HepG2 (cell line): Measurements from ENCODE around the gene TP53TG5. TPM values are rescaled to one million over a fixed set of nuclear protein-coding genes. Genes with fewer than 3 reads are reported as not detected.

Experiments used
- HHEX ChIP-seq: IDR thresholded peaks from 2 replicates; pipeline ENCODE4 v1.6.1; 2016; ENCODE audit warnings: control low read depth
- KDM4B ChIP-seq: sonication (generic); formaldehyde crosslinking; IDR thresholded peaks from 2 replicates; pipeline ENCODE4 v1.4.0; 2020; ENCODE audit warnings: missing genetic modification reagents
- ONECUT2 ChIP-seq: sonication (generic); formaldehyde crosslinking; IDR thresholded peaks from 2 replicates; pipeline ENCODE4 v1.4.0; 2020; ENCODE audit warnings: missing genetic modification reagents
- RFX1 ChIP-seq: fragments of 450-650 bp; IDR thresholded peaks from 2 replicates; pipeline ENCODE4 v1.6.1; 2017
- SAP130 ChIP-seq: IDR thresholded peaks from 2 replicates; pipeline ENCODE4 v1.6.1; 2016; ENCODE audit warnings: low read depth
- SSRP1 ChIP-seq: IDR thresholded peaks from 2 replicates; pipeline ENCODE4 v1.6.1; 2016; ENCODE audit warnings: control low read depth
- ZBTB8A ChIP-seq: sonication (generic); formaldehyde crosslinking; IDR thresholded peaks from 2 replicates; pipeline ENCODE4 v1.4.0; 2020; ENCODE audit warnings: mild to moderate bottlenecking, low read depth, missing genetic modification reagents, borderline replicate concordance
- ZFX ChIP-seq: sonication (generic); formaldehyde crosslinking; IDR thresholded peaks from 2 replicates; pipeline ENCODE4 v1.4.0; 2020; ENCODE audit warnings: mild to moderate bottlenecking, low read depth, missing genetic modification reagents, moderate library complexity
- ZNF256 ChIP-seq: sonication (generic); formaldehyde crosslinking; conservative IDR thresholded peaks from 2 replicates; pipeline ENCODE4 v1.4.0; 2020; ENCODE audit warnings: missing genetic modification reagents
- ZNF619 ChIP-seq: sonication (generic); formaldehyde crosslinking; IDR thresholded peaks from 2 replicates; pipeline ENCODE4 v1.4.0; 2020; ENCODE audit warnings: mild to moderate bottlenecking, missing genetic modification reagents
- polyA plus RNA-seq, 8 experiments: library from polyadenylated mRNA; depleted of rRNA in 3 of 8; stranded (reverse) in 7 of 8; unstranded in 1 of 8; fragments of >200 nt; fragmentation: Illumina TruSeq in 4 of 8; extraction: Trizol in 4 of 8; gene quantifications; 2 replicates each; pipeline versions ENCODE4 v1.2.1 to v1.2.3, GENCODE V29; 2011 to 2016; ENCODE audit warnings: low read depth in 4 of 8, missing spikeins in 1 of 8, mixed read lengths in 1 of 8; ENCODE audit not compliant: insufficient read depth in 1 of 8
- total RNA-seq, 5 experiments: library from RNA; depleted of rRNA; stranded (reverse); fragments of >200 nt; fragmentation: Illumina TruSeq; extraction: Trizol; gene quantifications; 2 replicates each; pipeline ENCODE4 v1.2.3, GENCODE V29; 2016; ENCODE audit warnings: low read depth in 1 of 5
- TF ChIP-seq, protein P1 (sequence below): sonication (generic); formaldehyde crosslinking; IDR thresholded peaks from 2 replicates; pipeline ENCODE4 v1.4.0; 2020; ENCODE audit warnings: low read depth, missing genetic modification reagents
- TF ChIP-seq, protein P2 (sequence below): sonication (generic); formaldehyde crosslinking; IDR thresholded peaks from 2 replicates; pipeline ENCODE4 v1.8.1; 2022; ENCODE audit warnings: low read depth, mild to moderate bottlenecking, missing genetic modification reagents
- TF ChIP-seq, protein P3 (sequence below): sonication (generic); formaldehyde crosslinking; IDR thresholded peaks from 2 replicates; pipeline ENCODE4 v1.5.0; 2020; ENCODE audit warnings: missing genetic modification reagents
- TF ChIP-seq, protein P4 (sequence below): sonication (generic); formaldehyde crosslinking; IDR thresholded peaks from 2 replicates; pipeline ENCODE4 v1.4.0; 2020; ENCODE audit warnings: missing genetic modification reagents
- TF ChIP-seq, protein P5 (sequence below): IDR thresholded peaks from 2 replicates; pipeline ENCODE4 v1.6.1; 2018; ENCODE audit warnings: missing genetic modification reagents, mild to moderate bottlenecking, missing compliant biosample characterization
- TF ChIP-seq, protein P6 (sequence below): sonication (generic); formaldehyde crosslinking; IDR thresholded peaks from 2 replicates; pipeline ENCODE4 v1.8.0; 2022; ENCODE audit warnings: mild to moderate bottlenecking, missing genetic modification reagents, moderate library complexity
- TF ChIP-seq, protein P7 (sequence below): sonication (generic); formaldehyde crosslinking; IDR thresholded peaks from 2 replicates; pipeline ENCODE4 v1.4.0; 2020; ENCODE audit warnings: mild to moderate bottlenecking, missing genetic modification reagents

The TP53TG5 gene
- total and polyA plus RNA-seq, 2 of the 13 experiments (the other 11 are each of a cell fraction or from before 2014, with no cell fraction given), result 0.11 TPM; not detected in 1

DNA sequence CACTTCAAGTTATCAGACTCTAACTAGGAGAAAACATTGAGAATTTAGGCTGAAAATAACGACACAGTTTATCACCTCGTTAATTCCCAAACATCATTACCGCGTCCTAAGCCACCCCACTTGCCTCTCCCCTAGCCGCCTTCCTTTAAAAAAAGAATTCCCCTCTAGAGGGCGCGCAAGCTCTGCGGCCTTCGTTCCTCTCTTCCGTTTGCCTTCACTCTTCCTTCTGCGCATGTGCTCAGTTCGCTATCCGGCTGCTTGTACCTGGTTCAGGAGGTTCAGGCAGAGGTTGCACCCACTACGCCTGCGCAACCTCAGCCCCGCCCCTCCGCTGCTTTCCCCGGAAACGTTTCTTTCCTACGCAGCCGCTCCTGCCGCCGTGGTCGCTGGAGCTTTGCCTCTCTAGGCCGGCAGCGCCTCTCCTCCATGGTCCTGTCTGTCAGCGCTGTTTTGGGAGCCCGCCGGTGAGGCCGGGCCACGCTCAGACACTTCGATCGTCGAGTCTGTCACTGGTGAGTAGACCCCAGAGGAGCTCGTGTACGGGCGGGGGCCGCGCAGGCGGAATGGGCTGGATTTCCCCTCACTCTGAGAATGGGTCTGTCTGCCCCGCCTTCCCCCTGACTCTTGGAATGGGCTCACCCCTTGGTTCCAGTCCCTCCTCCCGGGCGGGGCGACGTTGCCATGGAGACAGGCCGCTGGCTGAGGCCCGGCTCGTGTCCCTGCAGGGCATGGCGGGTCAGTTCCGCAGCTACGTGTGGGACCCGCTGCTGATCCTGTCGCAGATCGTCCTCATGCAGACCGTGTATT lies 15.1 kb downstream of the TP53TG5 start, which contains the start of gene SYS1 (continued):
- TF ChIP-seq, protein P1, sequence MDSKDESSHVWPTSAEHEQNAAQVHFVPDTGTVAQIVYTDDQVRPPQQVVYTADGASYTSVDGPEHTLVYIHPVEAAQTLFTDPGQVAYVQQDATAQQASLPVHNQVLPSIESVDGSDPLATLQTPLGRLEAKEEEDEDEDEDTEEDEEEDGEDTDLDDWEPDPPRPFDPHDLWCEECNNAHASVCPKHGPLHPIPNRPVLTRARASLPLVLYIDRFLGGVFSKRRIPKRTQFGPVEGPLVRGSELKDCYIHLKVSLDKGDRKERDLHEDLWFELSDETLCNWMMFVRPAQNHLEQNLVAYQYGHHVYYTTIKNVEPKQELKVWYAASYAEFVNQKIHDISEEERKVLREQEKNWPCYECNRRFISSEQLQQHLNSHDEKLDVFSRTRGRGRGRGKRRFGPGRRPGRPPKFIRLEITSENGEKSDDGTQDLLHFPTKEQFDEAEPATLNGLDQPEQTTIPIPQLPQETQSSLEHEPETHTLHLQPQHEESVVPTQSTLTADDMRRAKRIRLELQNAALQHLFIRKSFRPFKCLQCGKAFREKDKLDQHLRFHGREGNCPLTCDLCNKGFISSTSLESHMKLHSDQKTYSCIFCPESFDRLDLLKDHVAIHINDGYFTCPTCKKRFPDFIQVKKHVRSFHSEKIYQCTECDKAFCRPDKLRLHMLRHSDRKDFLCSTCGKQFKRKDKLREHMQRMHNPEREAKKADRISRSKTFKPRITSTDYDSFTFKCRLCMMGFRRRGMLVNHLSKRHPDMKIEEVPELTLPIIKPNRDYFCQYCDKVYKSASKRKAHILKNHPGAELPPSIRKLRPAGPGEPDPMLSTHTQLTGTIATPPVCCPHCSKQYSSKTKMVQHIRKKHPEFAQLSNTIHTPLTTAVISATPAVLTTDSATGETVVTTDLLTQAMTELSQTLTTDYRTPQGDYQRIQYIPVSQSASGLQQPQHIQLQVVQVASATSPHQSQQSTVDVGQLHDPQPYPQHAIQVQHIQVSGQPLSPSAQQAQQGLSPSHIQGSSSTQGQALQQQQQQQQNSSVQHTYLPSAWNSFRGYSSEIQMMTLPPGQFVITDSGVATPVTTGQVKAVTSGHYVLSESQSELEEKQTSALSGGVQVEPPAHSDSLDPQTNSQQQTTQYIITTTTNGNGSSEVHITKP (CRISPR knock-in tag), result peak; percentile 100
- TF ChIP-seq KDM4B, result 0 out of 2 replicates have a peak, but pooled peaks have one; percentile 95
- peak; percentile 97 for TF ChIP-seq RFX1
- TF ChIP-seq ZBTB8A (CRISPR knock-in tag), result peak; percentile 52; the same call in 1 of the 2 replicates
- 0 out of 2 replicates have a peak, but pooled peaks have one; percentile 41 for TF ChIP-seq HHEX (CRISPR knock-in tag)
- TF ChIP-seq SAP130 (CRISPR knock-in tag), result peak; percentile 100
- TF ChIP-seq ZFX (CRISPR knock-in tag), result peak; percentile 95
- peak; percentile 96 for TF ChIP-seq ZNF619 (CRISPR knock-in tag)
- peak; percentile 72; the same call in 1 of the 2 replicates for TF ChIP-seq SSRP1 (CRISPR knock-in tag)
- 0 out of 2 replicates have a peak, but pooled peaks have one; percentile 49 for TF ChIP-seq ZNF256 (CRISPR knock-in tag)
- TF ChIP-seq, protein P2, sequence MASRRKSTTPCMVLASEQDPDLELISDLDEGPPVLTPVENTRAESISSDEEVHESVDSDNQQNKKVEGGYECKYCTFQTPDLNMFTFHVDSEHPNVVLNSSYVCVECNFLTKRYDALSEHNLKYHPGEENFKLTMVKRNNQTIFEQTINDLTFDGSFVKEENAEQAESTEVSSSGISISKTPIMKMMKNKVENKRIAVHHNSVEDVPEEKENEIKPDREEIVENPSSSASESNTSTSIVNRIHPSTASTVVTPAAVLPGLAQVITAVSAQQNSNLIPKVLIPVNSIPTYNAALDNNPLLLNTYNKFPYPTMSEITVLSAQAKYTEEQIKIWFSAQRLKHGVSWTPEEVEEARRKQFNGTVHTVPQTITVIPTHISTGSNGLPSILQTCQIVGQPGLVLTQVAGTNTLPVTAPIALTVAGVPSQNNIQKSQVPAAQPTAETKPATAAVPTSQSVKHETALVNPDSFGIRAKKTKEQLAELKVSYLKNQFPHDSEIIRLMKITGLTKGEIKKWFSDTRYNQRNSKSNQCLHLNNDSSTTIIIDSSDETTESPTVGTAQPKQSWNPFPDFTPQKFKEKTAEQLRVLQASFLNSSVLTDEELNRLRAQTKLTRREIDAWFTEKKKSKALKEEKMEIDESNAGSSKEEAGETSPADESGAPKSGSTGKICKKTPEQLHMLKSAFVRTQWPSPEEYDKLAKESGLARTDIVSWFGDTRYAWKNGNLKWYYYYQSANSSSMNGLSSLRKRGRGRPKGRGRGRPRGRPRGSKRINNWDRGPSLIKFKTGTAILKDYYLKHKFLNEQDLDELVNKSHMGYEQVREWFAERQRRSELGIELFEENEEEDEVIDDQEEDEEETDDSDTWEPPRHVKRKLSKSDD (CRISPR knock-in tag), result peak; percentile 95; the same call in 1 of the 2 replicates
- TF ChIP-seq, protein P3, sequence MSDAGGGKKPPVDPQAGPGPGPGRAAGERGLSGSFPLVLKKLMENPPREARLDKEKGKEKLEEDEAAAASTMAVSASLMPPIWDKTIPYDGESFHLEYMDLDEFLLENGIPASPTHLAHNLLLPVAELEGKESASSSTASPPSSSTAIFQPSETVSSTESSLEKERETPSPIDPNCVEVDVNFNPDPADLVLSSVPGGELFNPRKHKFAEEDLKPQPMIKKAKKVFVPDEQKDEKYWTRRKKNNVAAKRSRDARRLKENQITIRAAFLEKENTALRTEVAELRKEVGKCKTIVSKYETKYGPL (CRISPR knock-in tag), result no peak; the same call in 1 of the 2 replicates
- TF ChIP-seq, protein P4, sequence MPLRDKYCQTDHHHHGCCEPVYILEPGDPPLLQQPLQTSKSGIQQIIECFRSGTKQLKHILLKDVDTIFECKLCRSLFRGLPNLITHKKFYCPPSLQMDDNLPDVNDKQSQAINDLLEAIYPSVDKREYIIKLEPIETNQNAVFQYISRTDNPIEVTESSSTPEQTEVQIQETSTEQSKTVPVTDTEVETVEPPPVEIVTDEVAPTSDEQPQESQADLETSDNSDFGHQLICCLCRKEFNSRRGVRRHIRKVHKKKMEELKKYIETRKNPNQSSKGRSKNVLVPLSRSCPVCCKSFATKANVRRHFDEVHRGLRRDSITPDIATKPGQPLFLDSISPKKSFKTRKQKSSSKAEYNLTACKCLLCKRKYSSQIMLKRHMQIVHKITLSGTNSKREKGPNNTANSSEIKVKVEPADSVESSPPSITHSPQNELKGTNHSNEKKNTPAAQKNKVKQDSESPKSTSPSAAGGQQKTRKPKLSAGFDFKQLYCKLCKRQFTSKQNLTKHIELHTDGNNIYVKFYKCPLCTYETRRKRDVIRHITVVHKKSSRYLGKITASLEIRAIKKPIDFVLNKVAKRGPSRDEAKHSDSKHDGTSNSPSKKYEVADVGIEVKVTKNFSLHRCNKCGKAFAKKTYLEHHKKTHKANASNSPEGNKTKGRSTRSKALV (CRISPR knock-in tag), result peak; percentile 75; the same call in 1 of the 2 replicates
- TF ChIP-seq, protein P5, sequence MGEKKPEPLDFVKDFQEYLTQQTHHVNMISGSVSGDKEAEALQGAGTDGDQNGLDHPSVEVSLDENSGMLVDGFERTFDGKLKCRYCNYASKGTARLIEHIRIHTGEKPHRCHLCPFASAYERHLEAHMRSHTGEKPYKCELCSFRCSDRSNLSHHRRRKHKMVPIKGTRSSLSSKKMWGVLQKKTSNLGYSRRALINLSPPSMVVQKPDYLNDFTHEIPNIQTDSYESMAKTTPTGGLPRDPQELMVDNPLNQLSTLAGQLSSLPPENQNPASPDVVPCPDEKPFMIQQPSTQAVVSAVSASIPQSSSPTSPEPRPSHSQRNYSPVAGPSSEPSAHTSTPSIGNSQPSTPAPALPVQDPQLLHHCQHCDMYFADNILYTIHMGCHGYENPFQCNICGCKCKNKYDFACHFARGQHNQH (CRISPR knock-in tag), result peak; percentile 97
- TF ChIP-seq, protein P6, sequence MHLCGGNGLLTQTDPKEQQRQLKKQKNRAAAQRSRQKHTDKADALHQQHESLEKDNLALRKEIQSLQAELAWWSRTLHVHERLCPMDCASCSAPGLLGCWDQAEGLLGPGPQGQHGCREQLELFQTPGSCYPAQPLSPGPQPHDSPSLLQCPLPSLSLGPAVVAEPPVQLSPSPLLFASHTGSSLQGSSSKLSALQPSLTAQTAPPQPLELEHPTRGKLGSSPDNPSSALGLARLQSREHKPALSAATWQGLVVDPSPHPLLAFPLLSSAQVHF (CRISPR knock-in tag), result no peak; the same call in 1 of the 2 replicates
- peak; percentile 25; the same call in 1 of the 2 replicates for TF ChIP-seq ONECUT2 (CRISPR knock-in tag)
- TF ChIP-seq, protein P7, sequence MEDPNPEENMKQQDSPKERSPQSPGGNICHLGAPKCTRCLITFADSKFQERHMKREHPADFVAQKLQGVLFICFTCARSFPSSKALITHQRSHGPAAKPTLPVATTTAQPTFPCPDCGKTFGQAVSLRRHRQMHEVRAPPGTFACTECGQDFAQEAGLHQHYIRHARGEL (CRISPR knock-in tag), result 0 out of 2 replicates have a peak, but pooled peaks have one; percentile 51
